Sigmoid colon (tissue), 4 donors: ENCODE results near the gene IRX4.

Experiments
- CTCF ChIP-seq, 4 experiments: fragments of 450-650 bp in 3 of 4; fragments of 200-600 bp in 1 of 4; IDR thresholded peaks; one replicate each; pipeline ENCODE4 v1.5.1; 2016 to 2019; ENCODE audit warnings: antibody characterized with exemption in 4 of 4, mild to moderate bottlenecking in 3 of 4, moderate library complexity in 2 of 4
- EP300 ChIP-seq, 4 donors: sonication (generic); formaldehyde crosslinking; IDR thresholded peaks; one replicate each; pipeline ENCODE4 v1.6.1; 2017; ENCODE audit warnings: antibody characterized with exemption in 4 of 4
- POLR2A ChIP-seq, 2 donors: fragments of 450-650 bp; IDR thresholded peaks; one replicate each; pipeline ENCODE4 v1.6.1; 2016; ENCODE audit warnings: antibody characterized with exemption in 2 of 2, mild to moderate bottlenecking in 2 of 2, moderate library complexity in 2 of 2

GRCh38 chr5:1926071-1926440, 43.3 kb upstream of the IRX4 start:
- no peak for TF ChIP-seq CTCF (IDR thresholded peaks at IDR 0.05)
- TF ChIP-seq POLR2A (IDR thresholded peaks at IDR 0.05) = no peak
- TF ChIP-seq EP300 (IDR thresholded peaks at IDR 0.05) = no peak
